ENCODE data around the gene CYB5R4.
A peak's percentile ranks its signal among the peaks of the same experiment; 100 is the strongest.

The CYB5R4 gene

GRCh38 chr6:83812595-83812994, 46.9 kb upstream of the CYB5R4 start (continued):
- TF ChIP-seq TSHZ2 (CRISPR knock-in tag; IDR thresholded peaks at IDR 0.05) (no peak), TOX (CRISPR knock-in tag; IDR thresholded peaks at IDR 0.05; ENCODE audit: borderline replicate concordance) (no peak), ZC3H10 (CRISPR knock-in tag; IDR thresholded peaks at IDR 0.05) (no peak), RARB (CRISPR knock-in tag; IDR thresholded peaks at IDR 0.05) (no peak), OSR1 (CRISPR knock-in tag; IDR thresholded peaks at IDR 0.05) (no peak), BACH2 (CRISPR knock-in tag; IDR thresholded peaks at IDR 0.05; ENCODE audit: borderline replicate concordance) (no peak), ZNF565 (CRISPR knock-in tag; conservative IDR thresholded peaks at IDR 0.05; ENCODE audit: low read depth) (no peak), ZNF8 (CRISPR knock-in tag; IDR thresholded peaks at IDR 0.05) (no peak), PPARA (CRISPR knock-in tag; IDR thresholded peaks at IDR 0.05; ENCODE audit: borderline replicate concordance) (no peak), CREB5 (CRISPR knock-in tag; IDR thresholded peaks at IDR 0.05; ENCODE audit: low read depth) (no peak), SNAI2 (CRISPR knock-in tag; IDR thresholded peaks at IDR 0.05) (no peak), CSDC2 (CRISPR knock-in tag; IDR thresholded peaks at IDR 0.05) (no peak), ESRRG (CRISPR knock-in tag; IDR thresholded peaks at IDR 0.05) (no peak), ISL1 (CRISPR knock-in tag; IDR thresholded peaks at IDR 0.05) (no peak)

GRCh38 chr6:83815631-83816272, 43.7 kb upstream of the CYB5R4 start:
- TF ChIP-seq ARNTL (CRISPR knock-in tag; IDR thresholded peaks at IDR 0.05; ENCODE audit: borderline replicate concordance, low read depth) (no peak), ISL1 (CRISPR knock-in tag; IDR thresholded peaks at IDR 0.05) (peak; percentile 45)
- no peak for ATAC-seq

GRCh38 chr6:83822629-83823169, 36.8 kb upstream of the CYB5R4 start:
- TF ChIP-seq SNAI2 (CRISPR knock-in tag; IDR thresholded peaks at IDR 0.05) (no peak), ZNF8 (CRISPR knock-in tag; IDR thresholded peaks at IDR 0.05) (peak; percentile 89)
- ATAC-seq: no peak

GRCh38 chr6:83824388-83824801, 35.1 kb upstream of the CYB5R4 start:
- no peak for ATAC-seq
- TF ChIP-seq ISL1 (CRISPR knock-in tag; IDR thresholded peaks at IDR 0.05): no peak
- TF ChIP-seq ZFP3 (CRISPR knock-in tag; IDR thresholded peaks at IDR 0.05): no peak
- TF ChIP-seq CSDC2 (CRISPR knock-in tag; IDR thresholded peaks at IDR 0.05): no peak
- no peak for TF ChIP-seq GLIS3 (CRISPR knock-in tag; IDR thresholded peaks at IDR 0.05)
- no peak for TF ChIP-seq RARB (CRISPR knock-in tag; IDR thresholded peaks at IDR 0.05)
- TF ChIP-seq TOX (CRISPR knock-in tag; IDR thresholded peaks at IDR 0.05; ENCODE audit: borderline replicate concordance): no peak
- TF ChIP-seq ZNF565 (CRISPR knock-in tag; conservative IDR thresholded peaks at IDR 0.05; ENCODE audit: low read depth): no peak
- TF ChIP-seq PPARA (CRISPR knock-in tag; IDR thresholded peaks at IDR 0.05; ENCODE audit: borderline replicate concordance): no peak
- no peak for TF ChIP-seq ZC3H10 (CRISPR knock-in tag; IDR thresholded peaks at IDR 0.05)
- TF ChIP-seq PATZ1 (CRISPR knock-in tag; IDR thresholded peaks at IDR 0.05; ENCODE audit: borderline replicate concordance): no peak
- TF ChIP-seq ZNF8 (CRISPR knock-in tag; IDR thresholded peaks at IDR 0.05): no peak
- no peak for TF ChIP-seq POU6F1 (CRISPR knock-in tag; IDR thresholded peaks at IDR 0.05; ENCODE audit: borderline replicate concordance, low read depth)
- TF ChIP-seq ZNF70 (CRISPR knock-in tag; IDR thresholded peaks at IDR 0.05): no peak
- no peak for TF ChIP-seq ARNTL (CRISPR knock-in tag; IDR thresholded peaks at IDR 0.05; ENCODE audit: borderline replicate concordance, low read depth)
- no peak for TF ChIP-seq BACH2 (CRISPR knock-in tag; IDR thresholded peaks at IDR 0.05; ENCODE audit: borderline replicate concordance)
- TF ChIP-seq TCF4 (CRISPR knock-in tag; IDR thresholded peaks at IDR 0.05; ENCODE audit: borderline replicate concordance): no peak
- no peak for TF ChIP-seq CSRNP3 (CRISPR knock-in tag; IDR thresholded peaks at IDR 0.05)
